HG03439 (cell line): Measurements from ENCODE around the gene SOBP.

Experiments used
- ATAC-seq: cut with Tn5 transposase; IDR thresholded peaks from one replicate; pipeline ENCODE4 v1.9.1; 2021; ENCODE audit warnings: mild to moderate bottlenecking, moderate library complexity; ENCODE audit not compliant: unreplicated experiment

SOBP gene

DNA sequence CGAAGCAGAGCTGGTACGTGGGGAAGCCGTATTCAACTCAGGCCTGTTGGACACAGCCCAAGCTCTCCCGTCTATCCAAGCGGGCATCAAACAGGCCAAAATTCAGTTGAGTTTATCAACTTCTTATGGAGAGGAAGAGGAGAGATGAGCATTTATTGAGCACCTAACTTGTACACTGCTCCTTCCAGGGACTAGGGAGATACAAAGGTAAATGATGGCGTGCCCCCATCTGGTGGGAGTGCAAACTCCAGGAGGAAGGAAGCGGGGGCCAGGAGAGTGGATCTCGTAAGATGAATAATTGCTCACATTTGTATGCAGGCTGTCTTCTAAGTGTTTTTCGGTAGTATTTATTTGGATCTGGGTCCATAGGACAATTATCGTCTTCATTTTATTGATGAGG is 146.6 kb downstream of the SOBP start:
- no peak for ATAC-seq

DNA sequence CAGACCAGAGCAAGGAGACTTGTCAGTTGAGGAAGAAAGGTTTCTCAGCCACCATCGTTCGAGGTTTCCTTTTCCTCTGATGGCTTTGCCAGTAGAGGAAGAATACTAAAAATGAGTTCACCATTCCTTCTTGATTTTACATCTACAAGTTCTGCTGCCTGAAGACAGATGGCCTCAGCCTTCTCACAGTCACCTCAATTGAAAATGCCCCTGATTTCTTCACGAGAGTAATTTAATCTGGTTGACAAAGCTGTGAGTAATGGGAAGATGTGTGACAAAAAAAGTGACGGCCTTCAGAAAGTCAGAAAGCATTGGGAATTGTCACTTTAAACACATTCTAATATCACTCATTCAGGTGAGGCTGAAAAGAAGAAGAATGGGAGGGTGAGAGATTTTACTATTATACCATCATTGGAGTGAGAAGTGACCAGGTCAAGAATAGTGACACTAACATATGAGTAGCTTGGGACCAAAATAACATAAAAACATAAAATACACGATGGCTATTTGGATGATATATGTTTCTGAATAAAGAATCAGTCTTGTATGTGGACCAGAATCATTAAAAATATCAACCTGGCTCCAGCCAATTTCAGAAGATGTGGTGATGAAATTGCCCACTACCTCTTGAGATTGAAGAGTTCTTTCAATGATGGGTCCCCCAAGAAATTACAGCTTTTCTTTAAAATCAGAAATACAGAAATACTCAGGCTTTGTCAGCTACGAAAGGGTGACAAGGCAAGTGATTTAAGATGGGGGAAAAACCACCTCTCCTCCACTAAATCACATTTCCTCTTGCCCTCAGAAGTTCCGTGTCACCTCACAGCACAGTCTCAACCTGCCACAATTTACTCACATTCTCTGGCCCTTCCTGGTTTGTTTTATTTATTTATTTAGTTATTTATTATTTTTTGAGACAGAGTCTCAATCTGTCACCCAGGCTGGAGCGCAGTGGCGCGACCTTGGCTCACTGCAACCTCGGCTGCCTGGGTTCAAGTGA is 147.7 kb downstream of the SOBP start:
- ATAC-seq = no peak

DNA sequence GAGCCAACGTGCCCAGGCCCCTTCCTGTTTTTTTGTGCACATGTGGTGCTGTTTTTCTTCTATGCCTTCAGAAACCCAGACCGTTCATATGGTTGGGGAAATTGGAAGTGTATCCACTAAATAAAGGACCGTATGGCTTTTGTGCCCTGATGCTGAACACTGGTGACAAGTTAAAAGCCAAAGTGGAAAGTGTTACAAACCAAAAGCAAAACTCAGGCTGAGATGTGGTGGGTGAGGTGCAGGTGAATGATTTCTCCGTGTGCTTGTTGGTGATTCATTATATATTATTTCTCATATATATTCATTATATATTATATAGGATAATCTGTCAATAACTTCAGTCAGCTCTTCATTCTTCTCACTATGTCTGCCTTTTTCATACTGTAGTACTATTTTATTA is 148.6 kb downstream of the SOBP start:
- no peak for ATAC-seq

DNA sequence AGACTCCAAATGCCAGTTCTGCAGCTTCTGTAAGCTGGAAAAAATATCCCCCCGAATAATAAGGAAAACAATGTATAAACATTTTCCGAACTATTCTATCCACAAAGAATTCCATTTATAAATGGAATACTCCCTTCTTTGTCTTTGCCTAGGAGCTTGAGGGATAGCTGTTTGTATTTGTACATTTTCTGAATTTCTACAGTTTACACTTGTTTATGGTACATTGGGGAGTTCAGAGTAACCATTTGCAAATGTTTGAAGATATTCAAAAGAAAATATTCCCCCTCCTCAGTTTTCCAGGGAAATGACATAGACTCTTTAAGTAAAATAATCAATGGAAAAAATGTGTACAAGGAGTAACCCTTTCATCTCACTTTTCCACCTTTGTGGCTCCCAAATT is 149.6 kb downstream of the SOBP start:
- no peak for ATAC-seq

DNA sequence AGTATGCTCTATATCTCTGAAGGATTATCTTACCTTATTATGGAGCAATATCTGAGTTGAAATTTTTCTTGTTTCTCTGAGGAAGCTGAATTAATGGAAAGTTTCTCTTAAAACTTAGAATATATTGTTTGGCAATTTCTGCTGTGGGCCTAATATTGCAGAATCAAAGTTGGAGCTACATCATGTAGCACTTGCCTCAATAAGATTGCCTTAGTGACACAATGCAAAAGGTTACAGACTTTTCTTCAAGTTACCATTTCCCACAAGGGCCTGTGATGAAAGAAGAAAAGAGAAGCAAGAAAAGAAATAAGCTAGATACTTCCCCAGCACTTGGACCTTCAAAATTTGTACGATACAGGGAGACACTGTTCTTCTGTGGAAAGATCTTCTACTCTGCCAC is 151.2 kb downstream of the SOBP start:
- no peak for ATAC-seq

DNA sequence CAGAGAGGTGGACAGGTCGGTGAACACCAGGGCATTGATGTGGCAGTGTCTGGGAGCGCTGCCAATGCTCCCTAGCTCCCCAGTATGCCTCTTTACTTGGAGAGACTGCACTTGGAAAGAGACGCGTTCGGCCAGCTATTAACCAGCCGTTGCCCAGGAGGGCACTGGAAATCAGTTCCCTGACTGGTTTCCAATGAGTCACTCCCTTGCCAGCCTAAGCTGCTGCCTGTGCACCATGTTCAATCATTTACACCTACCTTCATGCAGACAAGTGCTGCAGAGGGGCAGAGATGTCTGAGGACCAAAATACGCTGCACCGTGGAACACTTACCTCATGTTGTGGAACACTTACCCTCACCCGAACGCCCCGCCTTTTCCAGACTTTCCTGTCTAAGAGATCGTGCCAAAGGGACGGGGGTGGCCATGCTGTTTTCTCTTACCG is 151.6 kb downstream of the SOBP start:
- ATAC-seq = no peak

DNA sequence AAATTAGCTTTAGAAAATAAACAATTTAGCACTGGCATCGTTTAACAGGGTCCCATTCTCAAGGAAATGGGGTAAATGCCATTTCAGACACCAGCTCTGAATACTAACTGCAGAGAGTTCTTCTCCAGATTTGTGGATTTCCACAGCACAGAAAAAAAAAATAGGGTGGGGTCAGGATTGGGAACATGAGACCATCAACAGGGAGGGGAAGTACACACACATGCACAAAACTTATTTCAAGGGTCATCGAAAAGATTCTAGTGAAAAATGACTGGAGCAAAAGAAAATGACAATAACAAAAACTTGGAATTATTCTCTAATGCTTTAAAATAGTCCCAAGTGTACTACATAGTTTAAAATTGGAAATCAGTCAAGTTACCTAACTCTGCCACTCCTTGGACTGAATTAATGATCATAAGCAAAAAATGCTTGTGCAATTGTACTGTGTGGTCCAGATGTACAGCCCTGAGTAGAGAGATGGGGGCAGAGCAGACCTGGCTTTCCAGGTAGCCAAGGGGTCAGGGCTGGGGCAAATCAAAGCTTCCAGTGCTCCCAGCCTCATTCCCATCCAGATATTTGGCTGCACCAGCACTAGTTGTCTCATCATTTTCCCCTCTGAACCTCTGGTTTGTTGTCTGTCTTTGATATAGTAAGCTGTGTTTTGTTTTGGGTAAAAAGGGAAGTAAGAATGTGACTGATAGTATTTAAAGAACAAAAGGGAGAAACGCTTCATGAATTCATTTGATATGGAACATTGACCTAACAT is 152.4 kb downstream of the SOBP start:
- ATAC-seq = no peak

DNA sequence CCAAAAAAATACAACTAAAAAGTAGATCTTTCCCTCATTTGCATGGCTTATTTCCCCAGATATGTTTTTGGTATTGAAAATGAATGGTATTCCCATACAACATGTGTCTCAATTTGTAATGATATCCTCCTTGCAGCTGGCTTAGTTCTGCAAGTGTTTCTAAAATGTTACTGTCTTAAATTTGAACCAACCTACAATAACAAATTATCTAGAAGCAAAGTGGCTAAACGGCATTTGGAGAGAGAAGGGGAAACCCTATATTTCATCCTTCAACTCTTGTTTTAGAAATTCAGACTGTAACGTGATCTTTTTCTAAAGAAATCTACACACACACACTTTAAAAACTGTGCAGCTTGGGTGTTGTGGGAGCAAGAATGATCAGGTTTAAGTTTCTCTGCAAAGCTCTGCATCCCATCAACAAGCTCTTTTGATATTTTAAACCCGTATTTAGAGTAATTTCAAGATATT is 153.0 kb downstream of the SOBP start:
- ATAC-seq = no peak

DNA sequence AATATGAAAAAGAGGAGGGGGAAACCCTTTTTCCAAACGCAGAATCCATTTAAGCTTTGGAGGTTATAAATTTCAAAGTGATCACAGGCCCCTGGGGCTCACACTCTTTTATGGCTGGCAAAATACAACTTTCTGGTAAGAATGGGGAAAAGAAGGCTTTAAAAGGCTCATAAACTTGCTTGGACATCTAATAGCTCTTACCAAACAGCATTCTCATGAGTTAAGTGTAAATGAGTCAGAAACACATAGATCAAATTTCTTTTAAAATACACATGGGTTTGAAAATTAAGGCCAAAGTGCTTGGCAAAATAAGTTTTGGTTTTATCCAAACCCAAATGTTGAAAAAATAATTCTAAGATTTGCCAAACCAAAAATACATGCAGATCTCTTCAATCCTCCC is 154.6 kb downstream of the SOBP start:
- no peak for ATAC-seq

DNA sequence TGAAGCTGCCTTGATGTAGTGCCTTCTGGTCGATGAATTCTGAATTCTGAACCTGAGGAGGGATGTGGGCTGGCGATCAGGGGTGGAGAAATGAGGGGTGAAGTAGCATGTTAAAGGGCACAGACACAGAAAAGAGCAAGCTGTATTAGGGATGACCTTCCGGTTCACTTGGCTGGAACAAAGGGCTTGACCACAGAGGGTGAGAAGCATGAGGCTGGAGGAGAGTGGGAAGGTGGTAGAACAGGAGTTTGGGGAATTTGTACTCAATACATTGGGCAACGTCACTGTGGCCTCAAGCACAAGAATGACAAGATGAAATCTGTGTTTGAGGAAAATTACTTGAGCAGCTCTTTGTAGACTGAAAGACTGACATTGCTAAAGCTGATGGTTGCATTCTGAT is 155.8 kb downstream of the SOBP start:
- no peak for ATAC-seq

DNA sequence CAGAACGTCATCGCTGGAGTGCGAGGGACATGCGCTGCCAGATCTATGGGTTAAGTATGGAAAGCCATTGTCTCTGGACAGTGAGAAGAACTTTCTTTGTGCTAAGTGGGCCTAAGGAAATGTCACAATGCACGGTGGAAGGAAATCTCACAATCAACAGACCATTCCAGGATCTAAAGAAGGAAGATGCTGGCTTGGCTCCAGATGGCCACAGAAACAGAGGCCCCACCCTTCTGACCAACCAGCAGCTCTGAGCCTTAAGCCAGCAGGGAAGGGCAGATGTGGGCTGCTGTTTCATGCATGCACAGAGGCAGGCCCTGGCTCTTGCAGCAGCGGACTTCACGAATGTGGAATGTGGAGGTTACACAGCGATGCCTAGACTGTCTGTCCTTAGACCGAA is 156.3 kb downstream of the SOBP start:
- ATAC-seq = no peak

DNA sequence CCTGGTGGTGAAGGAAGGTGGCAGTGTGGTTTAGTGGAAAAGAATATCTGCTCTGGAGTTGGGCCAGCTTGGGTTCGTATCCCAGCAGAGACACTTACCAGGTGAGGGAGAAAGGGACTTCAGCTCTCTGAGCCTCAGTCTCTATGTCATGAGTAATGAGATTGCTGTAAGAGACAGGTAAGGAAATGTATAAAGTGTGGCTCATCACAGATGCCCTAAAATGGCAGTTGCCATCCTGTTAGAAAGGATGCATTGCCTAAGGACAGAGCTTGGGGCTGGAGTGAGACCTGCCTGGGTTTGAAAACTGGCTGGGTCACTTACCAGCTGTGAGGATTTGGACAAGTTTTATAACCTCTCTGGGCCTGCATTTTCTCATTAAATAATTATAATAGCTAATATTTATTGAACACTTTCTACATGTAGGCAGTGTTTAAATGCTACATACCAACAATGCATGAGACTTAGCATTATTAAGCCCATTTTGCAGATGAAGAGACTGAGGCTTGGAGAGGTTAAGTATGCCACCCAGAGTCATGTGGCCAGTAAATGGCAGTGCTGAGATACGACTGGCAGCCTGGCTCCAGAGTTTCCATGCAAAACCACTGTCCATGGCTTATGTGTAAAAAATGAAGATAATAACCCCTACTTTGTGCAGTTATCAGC is 157.0 kb downstream of the SOBP start:
- ATAC-seq = no peak

DNA sequence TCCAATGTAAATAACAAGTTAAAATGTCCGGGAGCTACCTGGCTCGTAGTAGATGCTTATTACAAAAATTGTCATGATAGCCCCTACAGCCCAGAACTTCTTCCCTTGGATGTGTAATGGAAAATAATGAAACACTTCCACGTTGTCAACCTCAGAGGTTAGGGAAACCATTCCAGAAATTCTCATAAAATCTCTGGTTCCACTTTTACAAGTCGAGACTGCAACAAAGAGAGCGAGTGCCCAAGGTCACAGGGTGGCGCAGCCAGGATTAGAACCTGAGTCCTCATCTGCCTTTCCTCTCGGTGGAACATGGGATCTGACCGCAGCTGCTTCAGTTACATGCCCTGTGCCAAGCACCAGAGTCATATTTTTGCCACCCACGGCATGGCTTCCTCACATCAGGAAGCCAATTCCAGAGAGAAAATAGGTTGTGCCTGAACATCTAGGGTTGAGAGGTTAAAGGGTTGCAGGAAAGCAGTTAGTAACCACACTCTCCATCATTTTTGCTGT is 157.6 kb downstream of the SOBP start:
- ATAC-seq = no peak

DNA sequence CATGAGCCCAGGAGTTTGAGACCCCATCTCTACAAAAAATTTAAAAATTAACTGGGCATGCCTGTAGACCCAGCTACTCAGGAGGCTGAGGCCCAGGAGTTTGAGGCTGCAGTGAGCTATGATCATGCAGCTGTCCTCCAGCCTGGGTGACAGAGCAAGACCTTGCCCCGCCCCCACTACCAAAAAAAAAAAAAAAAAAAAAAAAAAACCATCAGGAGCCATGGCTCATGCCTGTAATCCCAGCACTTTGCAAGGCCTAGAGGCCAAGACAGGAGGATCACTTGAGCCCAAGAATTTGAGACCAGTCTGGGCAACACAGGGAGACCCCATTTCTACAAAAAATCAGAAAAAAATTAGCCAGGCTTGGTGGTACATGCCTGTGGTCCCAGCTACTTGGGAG is 159.1 kb downstream of the SOBP start:
- ATAC-seq = no peak

DNA sequence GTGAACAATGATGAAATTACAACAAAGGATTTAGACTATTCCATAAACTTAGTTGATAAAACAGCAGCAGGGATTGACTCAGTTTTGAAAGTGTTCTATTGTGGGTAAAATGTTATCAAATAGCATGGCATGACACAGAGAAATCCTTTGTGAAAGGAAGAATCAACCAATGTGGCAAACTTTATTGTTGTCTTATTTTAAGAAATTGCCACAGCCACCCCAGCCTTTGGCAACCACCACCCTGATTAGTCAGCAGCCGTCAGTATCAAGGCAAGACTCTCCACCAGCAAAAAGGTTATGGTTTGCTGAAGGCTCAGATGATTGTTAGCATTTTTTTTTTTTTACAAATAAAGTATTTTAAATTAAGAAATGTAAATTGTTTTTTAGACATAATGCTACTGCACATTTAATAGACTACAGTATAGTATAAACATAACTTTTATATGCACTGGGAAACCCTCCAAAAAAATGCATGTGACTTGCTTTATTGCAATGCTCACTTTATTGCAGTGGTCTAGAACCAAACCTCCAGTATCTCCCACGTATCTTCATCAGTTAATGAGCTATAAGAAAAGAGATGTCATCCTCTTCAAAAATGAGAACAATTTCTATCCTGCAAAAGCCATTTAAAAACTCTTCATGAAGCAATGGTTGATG is 162.7 kb downstream of the SOBP start:
- ATAC-seq = no peak

DNA sequence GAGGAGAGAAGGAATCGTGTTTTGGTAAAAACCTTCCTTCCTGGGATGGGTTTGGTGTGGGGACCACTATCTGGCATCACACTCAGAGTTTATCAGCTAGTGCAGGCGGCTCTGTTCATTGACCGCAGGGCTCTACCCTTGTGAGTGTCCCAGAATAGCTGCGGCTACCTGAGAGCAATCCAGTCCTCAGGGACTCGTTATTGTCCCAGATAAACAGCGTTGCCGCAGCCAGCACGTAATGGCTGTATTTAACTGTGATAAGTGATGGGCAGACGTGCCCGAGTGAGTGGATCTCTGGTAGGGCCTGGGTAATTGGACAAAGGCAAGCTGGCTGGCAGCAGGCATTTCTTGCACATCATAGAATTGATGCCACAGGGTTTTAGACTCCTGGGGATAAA is 163.3 kb downstream of the SOBP start:
- no peak for ATAC-seq

DNA sequence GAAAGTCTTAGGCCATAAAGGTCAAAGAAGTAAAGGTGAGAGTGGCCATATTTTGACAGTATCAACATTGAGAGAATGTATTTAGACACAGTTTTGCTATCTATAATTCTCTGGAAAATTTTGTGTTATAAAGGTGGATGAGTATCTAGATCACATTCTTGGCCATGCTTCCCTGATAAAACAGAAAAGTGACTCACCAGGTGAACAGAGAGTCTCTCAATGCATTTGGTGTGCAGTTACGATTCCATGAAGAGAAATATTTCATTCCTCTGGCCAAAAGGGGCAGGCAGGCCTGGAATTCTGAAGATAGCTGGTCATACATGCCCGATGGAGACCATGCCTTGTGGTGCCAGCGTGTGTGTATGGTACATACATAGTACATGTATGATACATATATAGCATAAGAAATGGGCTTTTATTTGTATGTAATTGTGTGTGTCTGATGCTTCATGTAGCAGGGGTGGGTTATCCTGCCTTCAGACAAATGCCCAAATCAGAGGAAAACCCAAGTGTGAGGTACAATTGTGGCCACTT is 164.0 kb downstream of the SOBP start:
- ATAC-seq = no peak

DNA sequence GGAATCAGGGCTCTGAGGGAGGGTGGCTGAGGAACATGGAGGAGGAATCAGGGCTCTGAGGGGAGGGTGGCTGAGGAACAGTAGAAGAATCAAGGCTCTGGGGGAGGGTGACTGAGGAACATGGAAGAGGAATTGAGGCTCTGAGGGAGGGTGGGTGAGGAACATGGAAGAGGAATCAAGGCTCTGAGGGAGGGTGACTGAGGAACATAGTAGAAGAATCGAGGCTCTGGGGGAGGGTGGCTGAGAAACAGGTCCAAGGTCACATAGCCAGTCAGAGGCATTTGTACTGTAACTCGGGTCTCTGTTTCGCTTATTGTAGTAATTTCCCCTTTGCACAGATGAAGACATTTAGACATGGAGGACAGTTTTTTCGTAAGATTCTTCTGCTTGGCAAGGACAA is 164.8 kb downstream of the SOBP start:
- ATAC-seq = no peak

DNA sequence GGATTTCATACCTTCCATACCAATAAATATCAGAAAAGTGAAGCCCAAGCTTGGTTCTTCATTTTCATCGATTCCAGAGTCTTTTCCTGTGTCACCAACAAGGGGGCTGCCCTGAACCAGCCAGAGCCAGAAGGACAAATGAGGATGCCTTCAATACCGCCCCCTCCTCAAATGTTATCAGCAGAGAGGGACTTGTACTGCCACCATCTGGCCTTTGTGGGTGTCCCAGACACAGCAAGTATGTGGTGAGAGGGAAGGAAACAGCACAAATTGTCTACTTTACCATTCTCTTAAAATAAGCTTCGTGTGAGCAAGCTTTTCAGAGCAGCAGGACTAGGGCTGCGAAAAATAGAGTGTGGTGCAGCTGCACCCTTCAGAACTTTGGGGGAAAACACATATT is 165.3 kb downstream of the SOBP start:
- ATAC-seq = no peak

DNA sequence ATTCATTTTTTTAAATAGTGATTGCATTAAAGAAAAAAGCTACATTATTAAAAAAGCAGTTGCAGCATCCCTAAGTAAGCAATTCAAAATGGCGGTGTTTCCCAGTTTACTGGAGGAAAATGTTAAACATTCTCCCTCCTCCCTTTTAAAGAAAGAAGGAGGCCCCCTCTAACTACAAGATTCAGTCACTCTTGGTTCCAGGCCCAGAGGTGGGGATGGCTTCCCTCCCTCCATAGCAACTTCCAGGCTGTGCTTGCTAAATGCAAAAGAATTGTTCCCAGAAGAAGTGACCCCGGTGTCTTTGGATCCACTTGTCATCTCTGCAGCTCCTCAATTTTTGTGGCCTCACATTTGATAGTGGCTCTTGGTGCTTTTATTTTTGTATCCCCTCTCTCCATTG is 165.9 kb downstream of the SOBP start:
- ATAC-seq = no peak
